Lung (tissue), 12 donors: ENCODE data around the gene NOTCH4. TPM values are rescaled to one million over a fixed set of nuclear protein-coding genes. Genes with fewer than 3 reads are reported as not detected.

ENCODE experiments used
- ATAC-seq: fragments of 200-7000 bp; cut with Tn5 transposase; one replicate; pipeline ENCODE4 v1.9.1; 2020; ENCODE audit warnings: moderate number of reproducible peaks; ENCODE audit not compliant: insufficient read depth, low FRiP score
- DNase-seq, 3 donors: peaks; one replicate each; pipeline ENCODE4 v3.0.0-alpha.2; 2013 to 2017
- H3K27ac ChIP-seq, 2 donors: one replicate each; pipeline ENCODE4 v1.5.1; 2013; ENCODE audit warnings: mild to moderate bottlenecking in 2 of 2, moderate library complexity in 2 of 2, control low read depth in 1 of 2, inconsistent platforms in 1 of 2, low read depth in 1 of 2, low read length in 1 of 2
- H3K27me3 ChIP-seq, 3 donors: one replicate each; pipeline ENCODE4 v1.5.1; 2013; ENCODE audit warnings: low read length in 2 of 3; ENCODE audit not compliant: control insufficient read depth in 3 of 3, insufficient read depth in 3 of 3
- H3K36me3 ChIP-seq, 4 donors: one replicate each; pipeline ENCODE4 v1.5.1; 2013; ENCODE audit warnings: low read length in 4 of 4, mild to moderate bottlenecking in 1 of 4, moderate library complexity in 1 of 4; ENCODE audit not compliant: control insufficient read depth in 4 of 4, insufficient read depth in 4 of 4
- H3K4me1 ChIP-seq, 5 donors: one replicate each; pipeline ENCODE4 v1.5.1; 2013; ENCODE audit warnings: low read length in 5 of 5, mild to moderate bottlenecking in 2 of 5, moderate library complexity in 1 of 5; ENCODE audit not compliant: control insufficient read depth in 5 of 5, insufficient read depth in 5 of 5
- H3K4me3 ChIP-seq: one replicate; pipeline ENCODE4 v1.5.1; 2013; ENCODE audit warnings: mild to moderate bottlenecking, control low read depth, moderate library complexity
- H3K9ac ChIP-seq, 2 donors: one replicate each; pipeline ENCODE4 v1.5.1; 2013; ENCODE audit warnings: low read length in 2 of 2, control low read depth in 1 of 2; ENCODE audit not compliant: insufficient read depth in 1 of 2
- H3K9me3 ChIP-seq, 4 donors: one replicate each; pipeline ENCODE4 v1.5.1; 2013; ENCODE audit warnings: low read length in 3 of 4, mild to moderate bottlenecking in 1 of 4, moderate library complexity in 1 of 4; ENCODE audit not compliant: control insufficient read depth in 4 of 4, insufficient read depth in 3 of 4
- CTCF ChIP-seq: IDR thresholded peaks from 2 replicates; pipeline ENCODE4 v1.5.1; 2012; ENCODE audit warnings: mild to moderate bottlenecking; ENCODE audit errors: control extremely low read depth, extremely low read depth
- WGBS, 2 donors: extraction: QIAGEN DNeasy Blood & Tissue Kit; methylation state at CpG; one replicate each; pipeline ENCODE4 v1.1.7; 2013; 5-methylcytosine and 5-hydroxymethylcytosine counted together
- polyA plus RNA-seq, 2 donors: library from polyadenylated mRNA; stranded (reverse); fragments of 200-250 nt; gene quantifications; one replicate each; pipeline ENCODE4 v1.2.1, GENCODE V29; 2013
- total RNA-seq, 2 donors: library from RNA; depleted of rRNA in 1 of 2; stranded (reverse); fragments of >200 nt in 1 of 2; gene quantifications; one replicate each; pipeline ENCODE4 v1.2.1, GENCODE V29; 2014 to 2021
- donor health status: control.
- donor health status: control.
- donor health status: Bipolar disorder and iron deficiency.
- donor health status: healthy.
- donor health status: DM: yes; HTN: yes; CAD: no.

Gene NOTCH4
- total and polyA plus RNA-seq, 4 donors, result 38.8 to 54.6 (median 43.2) TPM

DNA sequence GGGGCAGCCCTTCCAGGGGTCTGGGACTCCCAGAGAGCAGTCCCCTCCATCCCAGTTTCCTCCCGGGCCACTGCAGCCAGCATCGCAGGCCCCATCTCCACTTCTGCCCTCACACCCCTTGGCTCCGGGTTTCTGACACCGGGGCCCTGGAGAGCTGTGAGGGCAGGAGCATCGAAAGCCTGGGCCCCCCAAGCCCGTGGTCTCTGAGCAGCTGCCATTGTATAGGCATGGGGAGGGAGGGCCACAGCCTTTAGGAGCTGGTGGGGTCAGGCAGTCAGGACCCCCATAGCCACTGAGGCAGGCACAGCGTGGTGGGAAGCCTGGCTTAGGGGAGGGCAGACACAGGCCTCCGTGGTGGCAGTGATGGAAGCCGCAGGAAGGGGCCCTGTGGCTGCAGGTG is 21.7 kb downstream of the NOTCH4 start:
- peaks cover 0 to 2% (median 0%) of the 10 kb centered on the region in 4 donors for H3K9me3 ChIP-seq
- H3K4me1 ChIP-seq, result peaks cover 0 to 5% (median 0%) of the 10 kb centered on the region in 5 donors
- no peaks in the 10 kb centered on the region for H3K27me3 ChIP-seq
- no peak for TF ChIP-seq CTCF
- H3K27ac ChIP-seq, result no peak overlapping the region
- DNase-seq (no peak), ATAC-seq (no peak)
- WGBS, 2 donors, result 87 to 88% methylated on average over 9 of the region's 9 CpGs
- no peak overlapping the region for H3K4me3 ChIP-seq
- H3K9ac ChIP-seq, result no peak overlapping the region
- H3K36me3 ChIP-seq, result peaks cover 0 to 4% (median 0%) of the 10 kb centered on the region in 4 donors

- WGBS, 2 donors, result 92 to 95% methylated on average over 13 of the region's 13 CpGs
- Histone ChIP-seq H3K9me3 (peaks cover 0 to 2% (median 0%) of the 10 kb centered on the region in 4 donors), H3K4me3 (no peak overlapping the region), H3K4me1 (peaks cover 0 to 12% (median 5%) of the 10 kb centered on the region in 5 donors), H3K9ac (no peak overlapping the region), H3K27me3 (no peaks in the 10 kb centered on the region), H3K36me3 (peaks cover 0 to 4% (median 0%) of the 10 kb centered on the region in 4 donors), H3K27ac (no peak overlapping the region)
- TF ChIP-seq CTCF, result no peak
- DNase-seq (no peak), ATAC-seq (no peak)
These were observed 23.0 kb downstream of the NOTCH4 start for GRCh38 chr6:32200711-32201475.

DNA sequence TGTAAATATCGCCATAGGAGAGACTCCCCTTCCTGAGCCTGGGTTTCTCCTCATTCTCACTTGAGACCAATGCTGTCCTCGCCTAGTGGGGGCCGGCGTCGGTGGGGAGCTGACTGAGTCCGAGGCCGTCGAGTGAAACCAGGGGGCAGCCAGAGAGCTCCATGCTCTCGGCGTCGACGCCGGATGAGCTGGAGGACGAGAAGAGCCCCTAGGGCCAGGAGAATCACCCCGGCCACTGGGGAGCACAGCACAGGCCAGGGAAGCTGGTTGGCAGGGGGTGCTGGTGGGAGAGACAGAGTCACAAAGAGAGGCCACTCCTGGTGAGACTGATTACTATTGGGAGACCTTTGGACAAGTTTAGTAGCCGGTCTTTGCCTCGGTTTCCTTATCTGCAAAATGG is 25.0 kb downstream of the NOTCH4 start:
- H3K9me3 ChIP-seq, result peaks cover 0 to 2% (median 0%) of the 10 kb centered on the region in 4 donors
- peaks cover 0 to 19% (median 5%) of the 10 kb centered on the region in 5 donors for H3K4me1 ChIP-seq
- no peak for TF ChIP-seq CTCF
- no peak overlapping the region for H3K27ac ChIP-seq
- H3K27me3 ChIP-seq, result no peaks in the 10 kb centered on the region
- no peak for DNase-seq
- no peak overlapping the region for H3K9ac ChIP-seq
- 89 to 91% methylated on average over 17 of the region's 17 CpGs for WGBS, 2 donors
- ATAC-seq, result no peak
- H3K36me3 ChIP-seq, result peaks cover 0 to 4% (median 0%) of the 10 kb centered on the region in 4 donors
- H3K4me3 ChIP-seq, result no peak overlapping the region
